Subcutaneous adipose tissue (tissue), 4 donors: ENCODE measurements around the gene B4GALNT4. TPM values are rescaled to one million over a fixed set of nuclear protein-coding genes. Genes with fewer than 3 reads are reported as not detected.

Source experiments
- total RNA-seq, 4 donors: library from RNA; depleted of rRNA; stranded (reverse); fragments of >200 nt; gene quantifications; one replicate each; pipeline ENCODE4 v1.1.0, GENCODE V29; 2016
- TF ChIP-seq, protein P1 (sequence below): fragments of 450-650 bp; IDR thresholded peaks from one replicate; pipeline ENCODE4 v1.5.1; 2016; ENCODE audit warnings: low read depth, mild to moderate bottlenecking, control low read depth, antibody characterized with exemption, moderate library complexity

Gene B4GALNT4
- total RNA-seq, 4 donors from 2014 or later: 0.22 TPM; not detected in 3

DNA sequence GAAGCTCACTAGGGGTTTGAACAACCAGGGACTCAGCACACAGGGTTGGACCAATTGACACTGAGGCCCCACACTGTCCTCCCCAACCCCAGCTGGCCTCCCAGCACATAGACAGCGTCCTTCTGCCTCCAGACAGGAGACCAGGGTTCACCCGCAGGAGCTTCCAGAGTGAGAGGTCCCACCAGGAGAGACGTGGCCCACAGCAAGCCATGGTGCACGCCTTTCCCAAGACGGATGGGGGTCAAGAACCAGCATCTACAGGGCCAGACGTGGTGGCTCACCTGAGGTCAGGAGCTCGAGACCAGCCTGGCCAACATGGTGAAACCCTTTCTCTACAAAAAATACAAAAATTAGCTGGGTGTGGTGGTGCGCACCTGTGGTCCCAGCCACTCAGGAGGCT is 57.6 kb downstream of the B4GALNT4 start:
- TF ChIP-seq, protein P1, sequence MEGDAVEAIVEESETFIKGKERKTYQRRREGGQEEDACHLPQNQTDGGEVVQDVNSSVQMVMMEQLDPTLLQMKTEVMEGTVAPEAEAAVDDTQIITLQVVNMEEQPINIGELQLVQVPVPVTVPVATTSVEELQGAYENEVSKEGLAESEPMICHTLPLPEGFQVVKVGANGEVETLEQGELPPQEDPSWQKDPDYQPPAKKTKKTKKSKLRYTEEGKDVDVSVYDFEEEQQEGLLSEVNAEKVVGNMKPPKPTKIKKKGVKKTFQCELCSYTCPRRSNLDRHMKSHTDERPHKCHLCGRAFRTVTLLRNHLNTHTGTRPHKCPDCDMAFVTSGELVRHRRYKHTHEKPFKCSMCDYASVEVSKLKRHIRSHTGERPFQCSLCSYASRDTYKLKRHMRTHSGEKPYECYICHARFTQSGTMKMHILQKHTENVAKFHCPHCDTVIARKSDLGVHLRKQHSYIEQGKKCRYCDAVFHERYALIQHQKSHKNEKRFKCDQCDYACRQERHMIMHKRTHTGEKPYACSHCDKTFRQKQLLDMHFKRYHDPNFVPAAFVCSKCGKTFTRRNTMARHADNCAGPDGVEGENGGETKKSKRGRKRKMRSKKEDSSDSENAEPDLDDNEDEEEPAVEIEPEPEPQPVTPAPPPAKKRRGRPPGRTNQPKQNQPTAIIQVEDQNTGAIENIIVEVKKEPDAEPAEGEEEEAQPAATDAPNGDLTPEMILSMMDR: no peak

DNA sequence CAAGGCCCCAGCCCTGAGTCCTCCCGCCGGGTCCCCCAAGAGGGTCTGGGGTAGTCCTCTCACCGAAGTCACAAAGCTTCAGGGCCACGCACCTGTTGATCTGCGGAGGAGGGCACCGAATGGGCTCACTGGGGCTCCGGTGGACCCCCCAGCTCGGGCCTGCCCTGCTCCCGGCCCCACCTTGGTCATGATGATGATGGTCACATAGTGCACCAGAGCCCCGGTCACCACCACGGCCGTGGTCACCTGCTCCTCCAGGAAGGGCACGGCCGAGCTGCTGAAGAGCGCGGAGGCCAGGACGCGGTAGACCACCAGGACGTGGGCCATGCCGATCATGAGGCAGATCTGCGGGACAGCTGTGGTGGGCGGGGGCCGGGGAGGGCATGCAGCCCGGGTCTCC is 59.0 kb downstream of the B4GALNT4 start:
- TF ChIP-seq, protein P1: no peak

DNA sequence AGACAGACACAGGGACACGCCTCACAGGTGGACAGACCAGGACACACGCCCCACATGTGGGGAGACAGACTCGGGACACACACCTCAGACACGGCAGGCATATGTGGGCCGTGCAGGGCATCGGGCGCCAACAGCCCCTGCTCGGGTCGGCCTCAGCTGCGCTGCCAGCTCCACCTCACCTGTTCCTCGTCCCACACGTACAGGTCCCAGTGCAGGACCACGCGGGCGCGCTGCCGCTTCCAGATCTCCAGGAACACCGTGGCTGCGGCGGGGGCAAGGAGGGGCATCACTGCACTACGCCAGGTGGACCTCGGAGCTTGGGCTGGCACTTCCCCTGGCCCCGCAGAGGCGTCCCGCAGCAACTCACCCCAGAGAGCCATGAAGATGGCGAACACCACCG is 60.1 kb downstream of the B4GALNT4 start:
- TF ChIP-seq, protein P1: no peak

DNA sequence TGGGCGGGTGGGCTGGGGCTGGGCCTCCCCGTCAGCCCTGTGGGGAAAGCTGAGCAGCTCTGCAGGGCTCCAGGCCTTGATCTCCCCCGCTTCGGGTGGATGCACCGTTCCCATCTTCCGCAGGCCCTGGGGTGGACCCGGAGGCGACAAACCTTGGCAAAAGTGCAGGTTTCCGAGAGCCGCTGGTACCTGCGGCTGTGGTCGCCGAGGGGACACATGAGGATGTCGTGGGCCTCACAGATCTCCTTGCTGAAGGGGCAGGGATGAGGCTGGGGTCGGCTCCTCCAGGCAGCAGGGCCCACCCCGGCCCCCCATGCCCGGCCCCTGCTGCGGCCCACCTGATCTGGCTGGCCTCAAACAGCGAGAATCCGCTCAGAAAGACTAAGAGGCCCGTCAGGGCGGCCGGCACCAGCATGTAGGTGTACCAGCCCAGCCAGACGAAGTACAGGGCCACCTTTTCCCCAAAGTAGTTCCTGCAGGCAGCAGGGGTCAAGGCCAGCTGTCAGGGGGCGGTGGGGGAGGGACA is 60.7 kb downstream of the B4GALNT4 start:
- TF ChIP-seq, protein P1: no peak

Other genes starting within 250 kb of the B4GALNT4 start
- not detected for gene SCGB1C1, start 176.4 kb upstream of the B4GALNT4 start, total RNA-seq
- 10 to 100 TPM; 18.6 to 26.9 (median 23.2) TPM for gene BET1L, start 162.1 kb upstream of the B4GALNT4 start, total RNA-seq
- gene RIC8A, start 161.8 kb upstream of the B4GALNT4 start, total RNA-seq: 100 to 1,000 TPM in 1 of 4 donors, 10 to 100 TPM in 3; 46.5 to 103 (median 67.1) TPM
- gene SIRT3, start 133.2 kb upstream of the B4GALNT4 start, total RNA-seq: 10 to 100 TPM in 3 of 4 donors, 1 to 10 TPM in 1; 8.1 to 48.0 (median 14.7) TPM
- 100 to 1,000 TPM in 2 of 4 donors, 10 to 100 TPM in 2; 57.8 to 118 (median 93.8) TPM for gene PSMD13, start 132.5 kb upstream of the B4GALNT4 start, total RNA-seq
- 1 to 10 TPM in 1 of 4 donors, under 1 TPM in 2, not detected in 1; 0.19 to 1.9 (median 0.66) TPM for gene NLRP6, start 91.1 kb upstream of the B4GALNT4 start, total RNA-seq
- 10 to 100 TPM in 3 of 4 donors, 1 to 10 TPM in 1; 3.8 to 26.9 (median 12.5) TPM for gene PGGHG, start 80.4 kb upstream of the B4GALNT4 start, total RNA-seq
- not detected for gene IFITM5, start 70.0 kb upstream of the B4GALNT4 start, total RNA-seq
- gene IFITM2, start 61.7 kb upstream of the B4GALNT4 start, total RNA-seq: 100 to 1,000 TPM; 116 to 171 (median 144) TPM
- 100 to 1,000 TPM; 123 to 199 (median 149) TPM for gene IFITM1, start 55.5 kb upstream of the B4GALNT4 start, total RNA-seq
- 100 to 1,000 TPM; 141 to 257 (median 163) TPM for gene IFITM3, start 48.6 kb upstream of the B4GALNT4 start, total RNA-seq
- 1 to 10 TPM in 2 of 4 donors, under 1 TPM in 2; 0.33 to 2.8 (median 1.3) TPM for gene PKP3, start 24.7 kb downstream of the B4GALNT4 start, total RNA-seq
- gene SIGIRR, start 45.5 kb downstream of the B4GALNT4 start, total RNA-seq: 10 to 100 TPM; 18.3 to 43.4 (median 38.0) TPM
- 1 to 10 TPM in 1 of 4 donors, under 1 TPM in 3; 0.44 to 1.5 (median 0.63) TPM for gene ANO9, start 72.5 kb downstream of the B4GALNT4 start, total RNA-seq
- gene PTDSS2, start 80.8 kb downstream of the B4GALNT4 start, total RNA-seq: 10 to 100 TPM; 19.1 to 77.6 (median 26.2) TPM
- 100 to 1,000 TPM; 108 to 290 (median 245) TPM for gene RNH1, start 137.7 kb downstream of the B4GALNT4 start, total RNA-seq
- 10 to 100 TPM; 33.7 to 53.3 (median 39.9) TPM for gene HRAS, start 166.1 kb downstream of the B4GALNT4 start, total RNA-seq
- gene LRRC56, start 168.0 kb downstream of the B4GALNT4 start, total RNA-seq: under 1 TPM in 1 of 4 donors, not detected in 3; 0.38 TPM
- 1 to 10 TPM in 2 of 4 donors, under 1 TPM in 2; 0.65 to 2.4 (median 1.0) TPM for gene LMNTD2, start 191.2 kb downstream of the B4GALNT4 start, total RNA-seq
- gene RASSF7, start 191.5 kb downstream of the B4GALNT4 start, total RNA-seq: 1 to 10 TPM in 3 of 4 donors, under 1 TPM in 1; 0.49 to 7.6 (median 4.5) TPM
- 10 to 100 TPM in 3 of 4 donors, 1 to 10 TPM in 1; 9.0 to 28.4 (median 12.6) TPM for gene PHRF1, start 207.0 kb downstream of the B4GALNT4 start, total RNA-seq
- gene IRF7, start 246.5 kb downstream of the B4GALNT4 start, total RNA-seq: 10 to 100 TPM in 3 of 4 donors, 1 to 10 TPM in 1; 3.6 to 40.9 (median 17.0) TPM